Endothelial cell (in vitro differentiated cells): Measurements from ENCODE around the gene CUZD1. TPM values are rescaled to one million over a fixed set of nuclear protein-coding genes. Genes with fewer than 3 reads are reported as not detected.

Source experiments
- DNase-seq: peaks from one replicate; pipeline ENCODE4 v3.0.0; 2021; ENCODE audit warnings: low spot score
- H3K27ac Mint-ChIP-seq: one replicate; pipeline ENCODE4 v1.8.0; 2021; ENCODE audit warnings: mixed read lengths, inconsistent platforms; ENCODE audit not compliant: unreplicated experiment
- H3K27me3 Mint-ChIP-seq: one replicate; pipeline ENCODE4 v1.8.0; 2021; ENCODE audit warnings: mild to moderate bottlenecking, moderate library complexity, mixed read lengths, inconsistent platforms; ENCODE audit not compliant: unreplicated experiment
- H3K36me3 Mint-ChIP-seq: one replicate; pipeline ENCODE4 v1.8.0; 2021; ENCODE audit warnings: mild to moderate bottlenecking, low read depth, mixed read lengths, inconsistent platforms; ENCODE audit not compliant: unreplicated experiment
- H3K4me1 Mint-ChIP-seq: one replicate; pipeline ENCODE4 v1.8.0; 2021; ENCODE audit warnings: mild to moderate bottlenecking, mixed read lengths, inconsistent platforms; ENCODE audit not compliant: unreplicated experiment
- H3K4me3 Mint-ChIP-seq: one replicate; pipeline ENCODE4 v1.8.0; 2021; ENCODE audit warnings: mild to moderate bottlenecking, mixed read lengths, inconsistent platforms; ENCODE audit not compliant: unreplicated experiment
- H3K9me3 Mint-ChIP-seq: one replicate; pipeline ENCODE4 v1.8.0; 2021; ENCODE audit warnings: mixed read lengths, inconsistent platforms; ENCODE audit not compliant: unreplicated experiment
- total RNA-seq: library from RNA; stranded (reverse); fragmentation: NEBNext Ultra II Directional; extraction: Animal tissue kit (Norgen Biotek cat#: 25700); gene quantifications from one replicate; pipeline ENCODE4 v1.2.1, GENCODE V29; 2021; ENCODE audit not compliant: unreplicated experiment
- TF ChIP-seq, protein P1 (sequence below): fragments of 200-600 bp; sonication (generic); IDR thresholded peaks from one replicate; pipeline ENCODE4 v1.5.0; 2021; ENCODE audit warnings: antibody characterized with exemption; ENCODE audit not compliant: unreplicated experiment

CUZD1 gene
- total RNA-seq, 1 donor from 2014 or later, result 0.54 TPM

DNA sequence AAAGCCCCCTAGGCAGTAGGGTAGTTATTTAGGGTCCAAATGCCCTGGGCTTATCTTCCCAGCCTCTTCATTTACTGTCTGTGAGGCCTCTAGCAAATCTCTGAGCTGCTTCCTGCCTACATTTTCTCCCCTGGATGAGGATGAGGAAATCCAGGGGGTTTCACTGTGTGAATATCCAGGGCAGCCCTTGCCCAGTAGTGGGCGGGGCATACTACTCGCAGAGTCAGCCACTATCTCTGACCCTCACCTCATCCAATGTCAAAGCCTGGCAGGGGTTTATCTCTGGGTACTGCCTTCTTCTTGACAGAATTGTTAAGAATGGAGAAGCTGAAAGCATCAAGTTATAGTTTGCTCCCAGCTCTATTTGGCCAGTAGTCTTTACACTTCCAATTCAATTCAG, 48.9 kb downstream of the CUZD1 start:
- H3K4me1 Mint-ChIP-seq, result no peaks in the 10 kb centered on the region
- no peak overlapping the region for H3K4me3 Mint-ChIP-seq
- TF ChIP-seq, protein P1, sequence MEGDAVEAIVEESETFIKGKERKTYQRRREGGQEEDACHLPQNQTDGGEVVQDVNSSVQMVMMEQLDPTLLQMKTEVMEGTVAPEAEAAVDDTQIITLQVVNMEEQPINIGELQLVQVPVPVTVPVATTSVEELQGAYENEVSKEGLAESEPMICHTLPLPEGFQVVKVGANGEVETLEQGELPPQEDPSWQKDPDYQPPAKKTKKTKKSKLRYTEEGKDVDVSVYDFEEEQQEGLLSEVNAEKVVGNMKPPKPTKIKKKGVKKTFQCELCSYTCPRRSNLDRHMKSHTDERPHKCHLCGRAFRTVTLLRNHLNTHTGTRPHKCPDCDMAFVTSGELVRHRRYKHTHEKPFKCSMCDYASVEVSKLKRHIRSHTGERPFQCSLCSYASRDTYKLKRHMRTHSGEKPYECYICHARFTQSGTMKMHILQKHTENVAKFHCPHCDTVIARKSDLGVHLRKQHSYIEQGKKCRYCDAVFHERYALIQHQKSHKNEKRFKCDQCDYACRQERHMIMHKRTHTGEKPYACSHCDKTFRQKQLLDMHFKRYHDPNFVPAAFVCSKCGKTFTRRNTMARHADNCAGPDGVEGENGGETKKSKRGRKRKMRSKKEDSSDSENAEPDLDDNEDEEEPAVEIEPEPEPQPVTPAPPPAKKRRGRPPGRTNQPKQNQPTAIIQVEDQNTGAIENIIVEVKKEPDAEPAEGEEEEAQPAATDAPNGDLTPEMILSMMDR, result no peak
- no peak for DNase-seq
- no peak overlapping the region for H3K27ac Mint-ChIP-seq
- no peaks in the 10 kb centered on the region for H3K9me3 Mint-ChIP-seq
- no peaks in the 10 kb centered on the region for H3K36me3 Mint-ChIP-seq
- H3K27me3 Mint-ChIP-seq, result no peaks in the 10 kb centered on the region

DNA sequence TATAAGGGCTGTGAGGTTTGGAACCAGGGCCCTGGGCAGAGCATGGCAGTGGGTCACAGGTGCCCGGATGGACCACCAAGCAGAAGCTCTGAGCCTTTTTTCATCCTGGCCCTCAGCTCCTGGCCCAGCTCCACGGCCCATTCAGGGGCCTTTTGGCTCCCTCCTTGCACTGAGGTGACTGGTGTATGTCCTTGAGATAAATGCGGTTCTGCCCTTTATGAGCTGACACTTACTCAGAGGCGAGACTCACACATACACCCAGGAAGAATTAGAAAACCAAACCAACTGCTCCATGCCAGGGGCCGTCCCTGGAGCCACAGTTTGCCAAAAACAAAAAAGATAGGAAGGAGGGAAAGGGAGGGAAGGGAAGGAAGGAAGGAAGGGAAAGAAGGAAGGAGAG, 49.7 kb downstream of the CUZD1 start:
- H3K4me1 Mint-ChIP-seq, result no peaks in the 10 kb centered on the region
- no peaks in the 10 kb centered on the region for H3K27me3 Mint-ChIP-seq
- no peak overlapping the region for H3K4me3 Mint-ChIP-seq
- no peaks in the 10 kb centered on the region for H3K9me3 Mint-ChIP-seq
- TF ChIP-seq, protein P1, result no peak
- H3K36me3 Mint-ChIP-seq, result no peaks in the 10 kb centered on the region
- no peak overlapping the region for H3K27ac Mint-ChIP-seq
- no peak for DNase-seq

DNA sequence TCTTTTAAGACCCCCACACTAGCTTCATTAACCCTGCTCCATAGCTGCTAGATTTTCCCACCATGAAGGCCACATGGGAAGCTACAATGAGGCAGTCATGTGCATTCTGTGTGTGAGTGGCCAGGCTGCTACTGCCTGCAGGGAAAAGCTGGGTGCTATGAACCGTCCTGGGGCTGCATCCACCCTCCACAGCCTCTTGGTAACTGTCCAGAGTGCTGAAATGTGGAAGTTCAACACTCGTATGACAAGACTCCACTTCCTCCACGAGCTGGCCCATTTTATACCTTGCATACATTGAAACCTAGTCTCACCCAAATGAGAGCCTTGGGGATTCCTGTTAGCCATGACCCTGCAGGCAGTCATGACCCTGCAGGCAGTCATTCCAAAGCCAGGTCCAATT, 59.4 kb downstream of the CUZD1 start:
- Mint-ChIP-seq H3K4me1 (no peaks in the 10 kb centered on the region), H3K27ac (no peak overlapping the region), H3K4me3 (no peak overlapping the region), H3K9me3 (no peaks in the 10 kb centered on the region), H3K27me3 (peaks cover 3% of the 10 kb centered on the region), H3K36me3 (peaks cover 3% of the 10 kb centered on the region)
- peak; percentile 52 for DNase-seq
- TF ChIP-seq, protein P1, result no peak

DNA sequence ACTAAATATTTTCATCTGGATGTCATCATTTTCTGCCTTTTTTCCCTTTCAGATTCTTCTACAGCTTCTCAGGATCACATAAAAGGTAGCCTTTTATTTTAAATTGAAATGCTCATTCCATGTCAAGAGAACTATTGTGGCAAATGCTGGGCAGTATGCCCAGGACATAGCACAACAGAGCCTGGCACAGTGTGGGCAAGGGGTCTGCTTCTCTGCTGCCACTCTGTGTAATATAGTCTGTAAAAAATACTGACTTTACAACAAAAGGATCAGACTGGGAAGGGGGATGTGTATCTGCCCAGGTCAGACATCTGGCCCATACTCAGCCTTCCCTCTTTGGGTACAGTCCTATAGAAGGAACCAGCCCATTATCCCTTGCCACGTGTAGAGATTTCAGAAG, 62.7 kb downstream of the CUZD1 start:
- H3K27ac Mint-ChIP-seq, result no peak overlapping the region
- no peak for DNase-seq
- TF ChIP-seq, protein P1, result no peak
- H3K36me3 Mint-ChIP-seq, result peaks cover 3% of the 10 kb centered on the region
- H3K27me3 Mint-ChIP-seq, result no peaks in the 10 kb centered on the region
- no peak overlapping the region for H3K4me3 Mint-ChIP-seq
- H3K4me1 Mint-ChIP-seq, result no peaks in the 10 kb centered on the region
- H3K9me3 Mint-ChIP-seq, result no peaks in the 10 kb centered on the region

Other genes starting within 250 kb of the CUZD1 start
- not detected for gene C10orf120, start 146.0 kb downstream of the CUZD1 start, total RNA-seq
- gene FAM24B, start 33.7 kb upstream of the CUZD1 start, total RNA-seq, result 2.7 TPM
- not detected for gene FAM24A, start 64.8 kb upstream of the CUZD1 start, total RNA-seq
- 9.9 TPM for gene C10orf88, start 108.4 kb upstream of the CUZD1 start, total RNA-seq
- gene PSTK, start 134.5 kb upstream of the CUZD1 start, total RNA-seq, result 5.2 TPM
- gene IKZF5, start 162.9 kb upstream of the CUZD1 start, total RNA-seq, result 14.9 TPM
- 35.6 TPM for gene ACADSB, start 163.1 kb upstream of the CUZD1 start, total RNA-seq